ENCODE data around the gene MUC5B. TPM values are rescaled to one million over a fixed set of nuclear protein-coding genes. Genes with fewer than 3 reads are reported as not detected.

MUC5B gene
- total RNA-seq, 1 donor from 2014 or later: not detected

GRCh38 chr11:1303126-1303821, 80.4 kb downstream of the MUC5B start:
- Mint-ChIP-seq H3K27me3 (ENCODE audit: unreplicated experiment) (no peaks in the 10 kb centered on the region), H3K4me1 (ENCODE audit: low read depth, unreplicated experiment) (peaks cover 22% of the 10 kb centered on the region), H3K9me3 (ENCODE audit: unreplicated experiment) (peaks cover 1% of the 10 kb centered on the region), H3K4me3 (ENCODE audit: unreplicated experiment) (no peak overlapping the region), H3K27ac (ENCODE audit: unreplicated experiment) (no peak overlapping the region), H3K36me3 (ENCODE audit: unreplicated experiment) (no peaks in the 10 kb centered on the region)
- peak; percentile 48 for DNase-seq
- TF ChIP-seq CTCF (IDR thresholded peaks at IDR 0.05; ENCODE audit: partially characterized antibody, unreplicated experiment): peak; percentile 43

- H3K9me3 Mint-ChIP-seq (ENCODE audit: unreplicated experiment): no peaks in the 10 kb centered on the region
- no peaks in the 10 kb centered on the region for H3K36me3 Mint-ChIP-seq (ENCODE audit: unreplicated experiment)
- H3K4me1 Mint-ChIP-seq (ENCODE audit: low read depth, unreplicated experiment): peaks cover 16% of the 10 kb centered on the region
- H3K4me3 Mint-ChIP-seq (ENCODE audit: unreplicated experiment): no peak overlapping the region
- no peak for TF ChIP-seq CTCF (IDR thresholded peaks at IDR 0.05; ENCODE audit: partially characterized antibody, unreplicated experiment)
- DNase-seq: no peak
- H3K27me3 Mint-ChIP-seq (ENCODE audit: unreplicated experiment): no peaks in the 10 kb centered on the region
- H3K27ac Mint-ChIP-seq (ENCODE audit: unreplicated experiment): no peak overlapping the region
These were observed 81.1 kb downstream of the MUC5B start for GRCh38 chr11:1303973-1304372.

- H3K9me3 Mint-ChIP-seq (ENCODE audit: unreplicated experiment): no peaks in the 10 kb centered on the region
- H3K4me3 Mint-ChIP-seq (ENCODE audit: unreplicated experiment): no peak overlapping the region
- DNase-seq: no peak
- H3K27me3 Mint-ChIP-seq (ENCODE audit: unreplicated experiment): no peaks in the 10 kb centered on the region
- no peak overlapping the region for H3K27ac Mint-ChIP-seq (ENCODE audit: unreplicated experiment)
- no peaks in the 10 kb centered on the region for H3K36me3 Mint-ChIP-seq (ENCODE audit: unreplicated experiment)
- TF ChIP-seq CTCF (IDR thresholded peaks at IDR 0.05; ENCODE audit: partially characterized antibody, unreplicated experiment): no peak
- peaks cover 12% of the 10 kb centered on the region for H3K4me1 Mint-ChIP-seq (ENCODE audit: low read depth, unreplicated experiment)
These were observed 81.5 kb downstream of the MUC5B start for GRCh38 chr11:1304380-1304779.

GRCh38 chr11:1305063-1305495, 82.2 kb downstream of the MUC5B start:
- Mint-ChIP-seq H3K27me3 (ENCODE audit: unreplicated experiment) (no peaks in the 10 kb centered on the region), H3K4me3 (ENCODE audit: unreplicated experiment) (peak overlapping the region; percentile 3), H3K36me3 (ENCODE audit: unreplicated experiment) (no peaks in the 10 kb centered on the region), H3K4me1 (ENCODE audit: low read depth, unreplicated experiment) (peaks cover 8% of the 10 kb centered on the region), H3K27ac (ENCODE audit: unreplicated experiment) (no peak overlapping the region), H3K9me3 (ENCODE audit: unreplicated experiment) (no peaks in the 10 kb centered on the region)
- no peak for DNase-seq
- no peak for TF ChIP-seq CTCF (IDR thresholded peaks at IDR 0.05; ENCODE audit: partially characterized antibody, unreplicated experiment)

- Mint-ChIP-seq H3K4me3 (ENCODE audit: unreplicated experiment) (no peak overlapping the region), H3K27ac (ENCODE audit: unreplicated experiment) (no peak overlapping the region), H3K4me1 (ENCODE audit: low read depth, unreplicated experiment) (peaks cover 10% of the 10 kb centered on the region), H3K27me3 (ENCODE audit: unreplicated experiment) (peaks cover 2% of the 10 kb centered on the region), H3K9me3 (ENCODE audit: unreplicated experiment) (peaks cover 2% of the 10 kb centered on the region), H3K36me3 (ENCODE audit: unreplicated experiment) (peaks cover 3% of the 10 kb centered on the region)
- no peak for TF ChIP-seq CTCF (IDR thresholded peaks at IDR 0.05; ENCODE audit: partially characterized antibody, unreplicated experiment)
- no peak for DNase-seq
These were observed 82.7 kb downstream of the MUC5B start for GRCh38 chr11:1305501-1306056.
